ENCODE measurements around the gene P4HB. TPM values are rescaled to one million over a fixed set of nuclear protein-coding genes. Genes with fewer than 3 reads are reported as not detected.

Gene P4HB
- total and polyA plus RNA-seq, 10 of the 15 experiments (the other 5 are each of a cell fraction or from before 2014, with no cell fraction given) = 4.7 to 549 (median 361) TPM

- TF ChIP-seq RUNX3 (IDR thresholded peaks at IDR 0.05; ENCODE audit: low read length) = peak; percentile 40
- TF ChIP-seq, protein P1, sequence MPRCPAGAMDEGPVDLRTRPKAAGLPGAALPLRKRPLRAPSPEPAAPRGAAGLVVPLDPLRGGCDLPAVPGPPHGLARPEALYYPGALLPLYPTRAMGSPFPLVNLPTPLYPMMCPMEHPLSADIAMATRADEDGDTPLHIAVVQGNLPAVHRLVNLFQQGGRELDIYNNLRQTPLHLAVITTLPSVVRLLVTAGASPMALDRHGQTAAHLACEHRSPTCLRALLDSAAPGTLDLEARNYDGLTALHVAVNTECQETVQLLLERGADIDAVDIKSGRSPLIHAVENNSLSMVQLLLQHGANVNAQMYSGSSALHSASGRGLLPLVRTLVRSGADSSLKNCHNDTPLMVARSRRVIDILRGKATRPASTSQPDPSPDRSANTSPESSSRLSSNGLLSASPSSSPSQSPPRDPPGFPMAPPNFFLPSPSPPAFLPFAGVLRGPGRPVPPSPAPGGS (IDR thresholded peaks at IDR 0.05; ENCODE audit: borderline replicate concordance, insufficient read depth, low read depth, low read length, poor library complexity, severe bottlenecking) = peak; percentile 55
- TF ChIP-seq, protein P2, sequence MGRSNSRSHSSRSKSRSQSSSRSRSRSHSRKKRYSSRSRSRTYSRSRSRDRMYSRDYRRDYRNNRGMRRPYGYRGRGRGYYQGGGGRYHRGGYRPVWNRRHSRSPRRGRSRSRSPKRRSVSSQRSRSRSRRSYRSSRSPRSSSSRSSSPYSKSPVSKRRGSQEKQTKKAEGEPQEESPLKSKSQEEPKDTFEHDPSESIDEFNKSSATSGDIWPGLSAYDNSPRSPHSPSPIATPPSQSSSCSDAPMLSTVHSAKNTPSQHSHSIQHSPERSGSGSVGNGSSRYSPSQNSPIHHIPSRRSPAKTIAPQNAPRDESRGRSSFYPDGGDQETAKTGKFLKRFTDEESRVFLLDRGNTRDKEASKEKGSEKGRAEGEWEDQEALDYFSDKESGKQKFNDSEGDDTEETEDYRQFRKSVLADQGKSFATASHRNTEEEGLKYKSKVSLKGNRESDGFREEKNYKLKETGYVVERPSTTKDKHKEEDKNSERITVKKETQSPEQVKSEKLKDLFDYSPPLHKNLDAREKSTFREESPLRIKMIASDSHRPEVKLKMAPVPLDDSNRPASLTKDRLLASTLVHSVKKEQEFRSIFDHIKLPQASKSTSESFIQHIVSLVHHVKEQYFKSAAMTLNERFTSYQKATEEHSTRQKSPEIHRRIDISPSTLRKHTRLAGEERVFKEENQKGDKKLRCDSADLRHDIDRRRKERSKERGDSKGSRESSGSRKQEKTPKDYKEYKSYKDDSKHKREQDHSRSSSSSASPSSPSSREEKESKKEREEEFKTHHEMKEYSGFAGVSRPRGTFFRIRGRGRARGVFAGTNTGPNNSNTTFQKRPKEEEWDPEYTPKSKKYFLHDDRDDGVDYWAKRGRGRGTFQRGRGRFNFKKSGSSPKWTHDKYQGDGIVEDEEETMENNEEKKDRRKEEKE (IDR thresholded peaks at IDR 0.05) = no peak
- TF ChIP-seq IRF3 (IDR thresholded peaks at IDR 0.05) = peak; percentile 99
- no peak for TF ChIP-seq ESRRA (IDR thresholded peaks at IDR 0.05; ENCODE audit: low read length)
- TF ChIP-seq, protein P3, sequence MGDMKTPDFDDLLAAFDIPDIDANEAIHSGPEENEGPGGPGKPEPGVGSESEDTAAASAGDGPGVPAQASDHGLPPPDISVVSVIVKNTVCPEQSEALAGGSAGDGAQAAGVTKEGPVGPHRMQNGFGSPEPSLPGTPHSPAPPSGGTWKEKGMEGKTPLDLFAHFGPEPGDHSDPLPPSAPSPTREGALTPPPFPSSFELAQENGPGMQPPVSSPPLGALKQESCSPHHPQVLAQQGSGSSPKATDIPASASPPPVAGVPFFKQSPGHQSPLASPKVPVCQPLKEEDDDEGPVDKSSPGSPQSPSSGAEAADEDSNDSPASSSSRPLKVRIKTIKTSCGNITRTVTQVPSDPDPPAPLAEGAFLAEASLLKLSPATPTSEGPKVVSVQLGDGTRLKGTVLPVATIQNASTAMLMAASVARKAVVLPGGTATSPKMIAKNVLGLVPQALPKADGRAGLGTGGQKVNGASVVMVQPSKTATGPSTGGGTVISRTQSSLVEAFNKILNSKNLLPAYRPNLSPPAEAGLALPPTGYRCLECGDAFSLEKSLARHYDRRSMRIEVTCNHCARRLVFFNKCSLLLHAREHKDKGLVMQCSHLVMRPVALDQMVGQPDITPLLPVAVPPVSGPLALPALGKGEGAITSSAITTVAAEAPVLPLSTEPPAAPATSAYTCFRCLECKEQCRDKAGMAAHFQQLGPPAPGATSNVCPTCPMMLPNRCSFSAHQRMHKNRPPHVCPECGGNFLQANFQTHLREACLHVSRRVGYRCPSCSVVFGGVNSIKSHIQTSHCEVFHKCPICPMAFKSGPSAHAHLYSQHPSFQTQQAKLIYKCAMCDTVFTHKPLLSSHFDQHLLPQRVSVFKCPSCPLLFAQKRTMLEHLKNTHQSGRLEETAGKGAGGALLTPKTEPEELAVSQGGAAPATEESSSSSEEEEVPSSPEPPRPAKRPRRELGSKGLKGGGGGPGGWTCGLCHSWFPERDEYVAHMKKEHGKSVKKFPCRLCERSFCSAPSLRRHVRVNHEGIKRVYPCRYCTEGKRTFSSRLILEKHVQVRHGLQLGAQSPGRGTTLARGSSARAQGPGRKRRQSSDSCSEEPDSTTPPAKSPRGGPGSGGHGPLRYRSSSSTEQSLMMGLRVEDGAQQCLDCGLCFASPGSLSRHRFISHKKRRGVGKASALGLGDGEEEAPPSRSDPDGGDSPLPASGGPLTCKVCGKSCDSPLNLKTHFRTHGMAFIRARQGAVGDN (IDR thresholded peaks at IDR 0.05) = 0 out of 2 replicates have a peak, but pooled peaks have one; percentile 39
- no peak for TF ChIP-seq SMAD1 (IDR thresholded peaks at IDR 0.05; ENCODE audit: low read depth, partially characterized antibody)
- TF ChIP-seq, protein P4, sequence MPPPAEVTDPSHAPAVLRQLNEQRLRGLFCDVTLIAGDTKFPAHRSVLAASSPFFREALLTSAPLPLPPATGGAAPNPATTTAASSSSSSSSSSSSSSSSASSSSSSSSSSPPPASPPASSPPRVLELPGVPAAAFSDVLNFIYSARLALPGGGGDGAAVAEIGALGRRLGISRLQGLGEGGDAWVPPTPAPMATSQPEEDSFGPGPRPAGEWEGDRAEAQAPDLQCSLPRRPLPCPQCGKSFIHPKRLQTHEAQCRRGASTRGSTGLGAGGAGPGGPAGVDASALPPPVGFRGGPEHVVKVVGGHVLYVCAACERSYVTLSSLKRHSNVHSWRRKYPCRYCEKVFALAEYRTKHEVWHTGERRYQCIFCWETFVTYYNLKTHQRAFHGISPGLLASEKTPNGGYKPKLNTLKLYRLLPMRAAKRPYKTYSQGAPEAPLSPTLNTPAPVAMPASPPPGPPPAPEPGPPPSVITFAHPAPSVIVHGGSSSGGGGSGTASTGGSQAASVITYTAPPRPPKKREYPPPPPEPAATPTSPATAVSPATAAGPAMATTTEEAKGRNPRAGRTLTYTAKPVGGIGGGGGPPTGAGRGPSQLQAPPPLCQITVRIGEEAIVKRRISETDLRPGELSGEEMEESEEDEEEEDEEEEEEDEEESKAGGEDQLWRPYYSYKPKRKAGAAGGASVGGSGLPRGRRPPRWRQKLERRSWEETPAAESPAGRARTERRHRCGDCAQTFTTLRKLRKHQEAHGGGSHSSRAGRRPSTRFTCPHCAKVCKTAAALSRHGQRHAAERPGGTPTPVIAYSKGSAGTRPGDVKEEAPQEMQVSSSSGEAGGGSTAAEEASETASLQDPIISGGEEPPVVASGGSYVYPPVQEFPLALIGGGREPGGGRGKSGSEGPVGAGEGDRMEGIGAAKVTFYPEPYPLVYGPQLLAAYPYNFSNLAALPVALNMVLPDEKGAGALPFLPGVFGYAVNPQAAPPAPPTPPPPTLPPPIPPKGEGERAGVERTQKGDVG (CRISPR knock-in tag; IDR thresholded peaks at IDR 0.05) = peak; percentile 78; the same call in 1 of the 2 replicates
- peak; percentile 57 for TF ChIP-seq HCFC1 (IDR thresholded peaks at IDR 0.05; ENCODE audit: low read length)
- no peak for TF ChIP-seq RCOR1 (conservative IDR thresholded peaks at IDR 0.05; ENCODE audit: low read depth, low read length)
- TF ChIP-seq, protein P5, sequence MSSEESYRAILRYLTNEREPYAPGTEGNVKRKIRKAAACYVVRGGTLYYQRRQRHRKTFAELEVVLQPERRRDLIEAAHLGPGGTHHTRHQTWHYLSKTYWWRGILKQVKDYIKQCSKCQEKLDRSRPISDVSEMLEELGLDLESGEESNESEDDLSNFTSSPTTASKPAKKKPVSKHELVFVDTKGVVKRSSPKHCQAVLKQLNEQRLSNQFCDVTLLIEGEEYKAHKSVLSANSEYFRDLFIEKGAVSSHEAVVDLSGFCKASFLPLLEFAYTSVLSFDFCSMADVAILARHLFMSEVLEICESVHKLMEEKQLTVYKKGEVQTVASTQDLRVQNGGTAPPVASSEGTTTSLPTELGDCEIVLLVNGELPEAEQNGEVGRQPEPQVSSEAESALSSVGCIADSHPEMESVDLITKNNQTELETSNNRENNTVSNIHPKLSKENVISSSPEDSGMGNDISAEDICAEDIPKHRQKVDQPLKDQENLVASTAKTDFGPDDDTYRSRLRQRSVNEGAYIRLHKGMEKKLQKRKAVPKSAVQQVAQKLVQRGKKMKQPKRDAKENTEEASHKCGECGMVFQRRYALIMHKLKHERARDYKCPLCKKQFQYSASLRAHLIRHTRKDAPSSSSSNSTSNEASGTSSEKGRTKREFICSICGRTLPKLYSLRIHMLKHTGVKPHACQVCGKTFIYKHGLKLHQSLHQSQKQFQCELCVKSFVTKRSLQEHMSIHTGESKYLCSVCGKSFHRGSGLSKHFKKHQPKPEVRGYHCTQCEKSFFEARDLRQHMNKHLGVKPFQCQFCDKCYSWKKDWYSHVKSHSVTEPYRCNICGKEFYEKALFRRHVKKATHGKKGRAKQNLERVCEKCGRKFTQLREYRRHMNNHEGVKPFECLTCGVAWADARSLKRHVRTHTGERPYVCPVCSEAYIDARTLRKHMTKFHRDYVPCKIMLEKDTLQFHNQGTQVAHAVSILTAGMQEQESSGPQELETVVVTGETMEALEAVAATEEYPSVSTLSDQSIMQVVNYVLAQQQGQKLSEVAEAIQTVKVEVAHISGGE (CRISPR knock-in tag; IDR thresholded peaks at IDR 0.05) = no peak
These were observed 627 bp upstream of the P4HB start (continued) for GRCh38 chr17:81860756-81861568.
